SW 1271 (cell line): ENCODE data around the gene DTNBP1.

Experiments used
- DNase-seq, 2 experiments: peaks; one replicate each; lab custom pipeline; 2025; lab: John Stamatoyannopoulos, UW

Gene DTNBP1

DNA sequence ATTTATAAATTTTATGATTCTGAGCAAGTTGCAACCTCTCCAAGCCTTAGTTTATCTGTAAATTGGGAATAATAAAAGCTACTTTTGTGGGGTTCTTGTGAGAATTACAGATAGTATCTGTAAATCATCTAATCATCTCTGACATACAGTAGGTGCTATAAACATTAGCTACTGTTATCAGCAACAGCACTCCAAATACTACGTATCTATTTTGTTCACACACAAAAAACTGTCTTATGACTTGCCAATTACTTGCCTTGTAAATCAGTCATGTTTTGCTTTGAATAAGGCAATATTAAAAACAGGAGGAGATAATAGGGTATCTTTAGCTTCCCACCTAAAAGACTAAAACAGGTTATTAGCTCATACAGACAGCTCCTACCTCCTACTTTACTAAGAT is 36.7 kb downstream of the DTNBP1 start:
- DNase-seq, result no peak

DNA sequence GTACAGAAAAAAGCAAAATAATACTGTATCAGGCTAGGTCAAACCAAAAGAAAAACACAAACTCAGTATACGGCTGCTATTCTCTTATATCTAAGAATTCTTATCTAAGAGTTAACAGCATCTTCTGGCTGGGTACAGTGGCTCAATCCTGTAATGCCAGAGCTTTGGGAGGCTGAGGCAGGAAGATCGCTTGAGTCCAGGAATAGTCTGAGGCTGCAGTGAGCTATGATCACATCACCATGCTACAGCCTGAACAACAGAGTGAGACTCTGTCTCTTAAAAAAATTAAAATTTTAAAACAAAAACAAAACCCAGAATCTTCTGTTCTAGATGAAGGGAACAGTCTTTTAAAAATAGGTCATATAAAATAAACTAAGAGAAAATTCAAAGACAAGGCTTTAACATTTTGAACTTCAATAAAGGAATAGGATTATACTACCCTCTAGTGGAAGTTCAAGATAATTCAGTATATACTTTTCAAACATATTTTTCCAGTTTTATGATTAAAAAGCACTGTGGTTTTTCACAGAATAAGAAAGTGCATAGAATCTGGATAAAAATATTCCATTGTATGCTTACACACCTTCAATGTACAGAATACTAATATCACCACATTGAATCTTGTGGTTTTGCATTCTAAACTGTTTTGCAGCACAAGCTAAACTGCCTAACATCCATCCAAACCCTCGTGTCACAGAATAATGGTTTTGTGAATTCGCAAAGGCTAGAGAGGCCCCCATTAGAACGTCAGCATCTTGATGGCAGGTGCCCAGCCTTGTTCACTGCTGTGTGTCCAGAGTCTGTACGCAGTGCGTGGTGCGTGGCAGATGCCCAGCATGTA is 39.3 kb downstream of the DTNBP1 start:
- peak in 1 of 2 experiments; percentile 48 for DNase-seq

DNA sequence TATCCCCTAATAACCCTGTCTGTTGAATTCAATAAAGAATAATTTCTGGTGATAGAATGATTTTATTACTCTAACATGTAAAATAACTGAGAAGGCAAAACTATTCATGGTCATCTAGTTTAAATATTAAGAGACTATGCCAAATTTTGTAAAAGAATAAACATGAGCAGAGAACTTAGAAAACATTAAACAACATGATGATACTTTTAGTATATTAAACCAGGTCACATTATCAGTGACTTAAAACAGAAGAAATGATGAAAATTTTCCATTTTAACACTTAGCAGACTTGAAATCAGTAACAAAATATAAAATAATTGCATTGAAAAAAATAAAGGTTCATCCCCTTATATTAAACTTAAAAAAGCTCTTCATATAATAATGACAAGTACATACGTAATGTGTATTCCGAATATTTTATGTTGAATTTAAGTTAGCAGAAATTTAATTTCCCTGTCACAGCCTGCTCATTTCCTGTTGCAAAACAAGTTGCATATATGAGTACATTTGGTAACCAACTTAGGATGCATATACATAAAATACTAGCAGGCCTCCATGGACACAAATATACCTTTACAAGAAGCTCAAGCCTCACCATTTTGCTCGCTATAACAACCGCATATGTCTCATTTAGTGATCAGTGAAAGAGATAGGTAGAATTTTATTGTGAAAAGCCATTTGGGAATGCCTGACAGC is 40.6 kb downstream of the DTNBP1 start:
- no peak for DNase-seq

DNA sequence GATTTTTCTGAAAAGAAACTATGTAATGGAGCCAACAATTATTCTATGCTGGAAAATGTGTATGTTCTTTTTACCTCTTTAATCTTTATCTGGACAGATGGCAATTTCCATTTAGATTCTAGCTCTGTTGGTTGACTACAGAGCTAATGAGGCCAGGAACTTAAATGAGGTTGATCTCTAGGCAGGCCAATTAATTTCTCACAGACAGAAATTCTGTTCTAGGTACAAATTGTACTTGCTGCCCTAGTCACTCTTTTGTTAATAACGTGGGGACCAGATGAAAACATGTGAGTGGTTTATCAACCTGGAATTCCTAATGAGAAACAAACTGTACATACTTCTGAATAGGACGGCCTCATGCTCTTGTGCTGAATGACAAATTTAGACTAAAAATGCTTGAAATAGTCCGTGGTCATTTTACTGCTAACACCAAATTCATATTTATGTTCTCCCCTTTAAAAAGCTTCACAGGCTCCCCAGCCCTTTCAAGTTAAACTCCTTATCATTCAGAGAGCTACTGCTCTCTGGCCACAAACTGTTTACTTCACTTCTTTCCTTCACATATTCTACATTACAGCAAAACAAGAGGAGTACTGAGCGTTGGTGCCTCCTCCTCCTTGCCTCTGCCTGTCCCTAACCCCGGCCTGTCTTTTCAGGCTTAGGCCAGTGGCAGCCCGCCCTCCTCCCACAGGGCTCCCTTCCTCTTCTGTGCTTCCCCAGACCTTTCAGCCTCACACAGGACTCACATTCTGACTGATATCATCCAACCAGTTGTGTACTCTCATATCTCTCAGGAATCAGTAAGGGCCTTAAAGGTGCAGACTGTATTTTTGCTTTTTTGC is 41.4 kb downstream of the DTNBP1 start:
- DNase-seq, result no peak

DNA sequence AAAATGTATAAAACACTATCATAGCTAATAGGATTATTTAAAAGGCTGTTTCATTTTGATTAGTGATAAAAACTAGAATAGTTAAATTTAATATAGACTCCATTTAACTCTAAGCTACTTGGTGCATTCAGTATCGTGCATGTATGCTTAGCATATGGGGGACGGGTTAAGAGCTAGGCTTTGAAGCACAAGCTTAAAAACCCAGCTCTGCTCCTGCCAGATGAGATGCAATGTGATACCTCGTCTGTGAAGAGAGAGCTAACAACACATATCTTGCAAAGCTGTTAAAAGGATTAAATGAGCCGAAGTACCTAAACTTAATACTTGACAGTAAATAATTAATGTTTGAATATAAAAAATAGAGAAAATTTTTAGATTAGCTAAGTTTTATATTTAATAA is 42.2 kb downstream of the DTNBP1 start:
- no peak for DNase-seq

DNA sequence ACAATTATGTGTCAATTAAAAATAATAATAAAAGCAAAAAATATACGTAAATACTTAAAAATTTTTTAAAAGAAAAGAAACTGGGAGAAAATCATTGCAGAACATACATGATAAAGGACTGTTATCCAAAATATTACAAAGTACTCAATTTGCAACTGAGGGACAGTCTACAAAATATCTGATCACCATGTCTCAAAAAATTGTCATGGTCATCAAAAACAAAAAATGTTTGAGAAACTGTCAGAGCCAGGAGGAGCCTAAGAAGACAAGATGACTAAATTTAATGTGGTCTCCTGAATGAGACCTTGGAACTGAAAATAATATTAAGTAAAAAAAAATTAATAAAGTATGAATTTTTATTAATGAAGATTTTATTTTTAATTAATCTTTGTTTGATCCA is 43.5 kb downstream of the DTNBP1 start:
- DNase-seq, result no peak

DNA sequence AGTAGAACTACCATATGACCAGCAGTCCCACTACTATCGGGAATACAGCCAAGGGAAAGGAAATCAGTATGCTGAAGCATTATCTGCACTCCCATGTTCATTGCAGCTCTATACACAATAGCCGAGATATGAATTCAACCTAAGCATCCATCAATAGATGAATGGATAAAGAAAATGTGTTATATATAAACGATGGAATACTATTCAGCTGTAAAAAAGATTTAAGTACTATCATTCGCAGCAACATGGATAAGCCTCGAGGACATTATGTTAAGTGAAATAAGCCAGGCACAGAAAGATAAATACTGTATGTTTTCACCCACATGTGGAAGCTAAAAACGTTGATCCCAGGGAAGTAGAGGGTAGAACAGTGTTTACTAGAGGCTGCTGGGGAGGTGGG is 44.1 kb downstream of the DTNBP1 start:
- DNase-seq, result no peak

DNA sequence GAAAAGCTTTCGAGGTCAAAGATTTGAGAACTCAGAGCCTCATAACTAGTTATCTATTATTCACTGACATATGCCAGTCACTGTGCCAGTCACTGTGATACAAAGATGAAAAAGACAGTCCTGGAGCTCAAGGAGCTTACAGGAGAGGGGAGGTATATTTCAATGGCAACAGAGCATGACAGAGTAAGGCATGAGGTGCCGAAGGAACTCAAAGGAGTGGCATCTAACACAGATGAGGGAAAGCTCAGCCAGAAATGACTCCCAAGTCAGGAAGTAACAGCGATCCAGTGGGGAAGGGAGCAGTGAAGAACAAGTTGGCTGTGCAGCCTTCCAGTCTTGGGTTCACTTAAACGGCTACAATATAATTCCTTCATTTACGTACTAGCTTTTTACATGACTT is 46.6 kb downstream of the DTNBP1 start:
- no peak for DNase-seq

DNA sequence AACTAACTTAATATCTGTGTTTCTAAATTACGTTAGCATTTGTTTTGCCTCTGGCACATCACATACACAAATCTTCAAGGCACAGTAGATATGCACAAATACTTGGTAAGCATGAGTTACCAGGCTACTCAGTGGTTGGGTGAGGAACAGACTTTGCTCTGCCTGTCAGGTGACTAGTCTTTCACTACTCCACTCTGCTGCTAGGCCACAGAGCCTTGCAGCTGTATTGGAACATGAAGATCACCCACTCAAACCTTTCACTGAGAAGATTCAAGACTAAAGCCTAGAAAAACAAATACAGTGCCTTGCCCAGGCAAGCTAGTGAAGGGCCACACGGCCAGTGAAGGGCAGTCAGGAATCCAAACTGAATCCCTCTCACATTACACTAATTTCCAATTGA is 47.0 kb downstream of the DTNBP1 start:
- no peak for DNase-seq

DNA sequence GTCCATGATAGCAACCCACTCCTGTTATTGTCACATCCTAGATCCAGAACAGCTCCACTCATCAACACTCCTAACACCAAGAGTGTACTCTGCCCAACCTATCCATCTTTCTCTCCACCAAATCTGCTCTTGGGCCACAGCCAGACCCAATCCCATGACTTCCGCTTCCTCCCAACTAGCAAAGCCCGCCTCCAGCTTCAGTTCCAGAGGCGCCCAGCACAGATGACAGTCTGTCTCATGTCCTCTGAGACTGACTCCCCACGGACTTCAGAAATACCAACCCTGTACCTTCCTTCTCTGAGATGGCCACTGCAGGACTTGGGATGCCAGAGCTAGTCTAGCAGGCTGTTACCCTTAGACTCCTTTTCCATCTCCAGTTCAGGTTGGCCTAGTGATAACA is 48.6 kb downstream of the DTNBP1 start:
- DNase-seq, result no peak

DNA sequence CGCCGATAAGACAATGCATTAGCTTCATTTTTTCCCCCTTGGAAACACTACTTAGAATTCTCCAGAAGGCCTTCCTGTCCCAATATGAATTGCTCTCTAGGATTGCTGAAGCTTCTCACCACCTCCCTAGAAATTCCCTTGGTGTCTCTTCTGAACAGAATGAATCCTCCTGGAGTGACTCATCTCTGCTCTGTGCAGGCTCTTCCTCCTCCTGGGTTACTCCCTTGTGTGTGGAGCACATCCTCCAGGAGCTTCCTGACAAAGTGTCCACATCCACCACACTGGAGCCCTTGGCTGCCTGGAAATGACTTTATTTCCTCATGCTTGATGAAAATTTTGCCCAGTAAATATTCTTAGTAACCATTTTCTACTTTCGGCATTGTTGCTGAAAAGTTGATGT is 54.4 kb downstream of the DTNBP1 start:
- peak; percentile 66 to 76 for DNase-seq

DNA sequence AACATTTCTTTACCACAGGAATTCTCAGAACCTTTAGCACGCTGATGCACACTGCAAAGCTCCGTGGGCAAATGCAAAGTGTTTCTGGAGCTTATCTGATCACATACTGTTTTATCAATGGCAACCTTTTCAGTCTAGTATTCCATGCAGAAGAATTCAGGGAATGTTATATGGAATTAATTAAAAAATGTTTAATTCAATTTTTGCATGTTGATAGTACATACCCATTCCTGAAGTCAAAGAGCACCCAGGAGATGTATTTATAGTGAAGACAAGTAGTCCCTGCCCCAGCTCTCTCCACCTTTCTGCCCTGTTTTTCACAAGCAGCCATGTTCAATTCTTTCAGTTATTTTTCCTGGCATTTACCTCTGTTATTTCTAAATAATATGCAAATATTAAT is 55.2 kb downstream of the DTNBP1 start:
- no peak for DNase-seq

DNA sequence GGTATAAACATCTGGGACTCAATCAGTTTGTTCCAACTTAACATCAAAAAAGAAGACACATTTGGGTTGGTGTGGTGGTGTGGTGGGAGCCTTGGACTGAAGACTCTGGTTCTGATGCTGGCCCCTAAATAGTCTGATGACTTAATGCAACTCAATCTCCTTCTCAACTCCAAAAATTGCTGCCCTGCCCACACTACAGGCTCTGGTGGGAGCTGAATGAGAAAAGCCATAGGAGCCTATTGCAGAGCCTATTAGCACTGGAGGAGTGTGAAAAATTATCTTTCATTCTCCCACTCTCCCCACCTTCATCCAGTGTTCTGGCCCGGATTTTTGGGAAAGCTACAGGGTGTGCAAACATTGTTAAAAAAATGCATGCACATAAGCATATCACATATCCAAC is 56.5 kb downstream of the DTNBP1 start:
- DNase-seq, result no peak

DNA sequence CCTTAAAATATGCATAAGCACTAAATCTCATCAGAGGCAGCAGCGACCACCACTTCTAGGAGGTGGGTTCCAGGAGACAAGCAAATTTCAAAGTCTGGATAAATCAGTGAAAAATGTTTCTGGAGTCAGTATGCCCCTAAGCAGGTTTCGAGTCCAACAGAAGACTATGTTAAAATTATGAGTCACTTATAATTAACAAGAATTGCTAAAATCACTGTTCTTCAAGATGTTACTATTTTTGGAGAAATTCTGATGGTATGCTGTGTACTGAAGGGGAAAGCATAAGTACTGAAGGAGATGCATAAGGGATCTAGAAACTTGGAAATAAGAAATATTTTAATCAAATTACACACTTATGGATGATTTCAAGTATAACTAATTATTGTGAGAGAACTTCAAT is 58.0 kb downstream of the DTNBP1 start:
- DNase-seq, result no peak

DNA sequence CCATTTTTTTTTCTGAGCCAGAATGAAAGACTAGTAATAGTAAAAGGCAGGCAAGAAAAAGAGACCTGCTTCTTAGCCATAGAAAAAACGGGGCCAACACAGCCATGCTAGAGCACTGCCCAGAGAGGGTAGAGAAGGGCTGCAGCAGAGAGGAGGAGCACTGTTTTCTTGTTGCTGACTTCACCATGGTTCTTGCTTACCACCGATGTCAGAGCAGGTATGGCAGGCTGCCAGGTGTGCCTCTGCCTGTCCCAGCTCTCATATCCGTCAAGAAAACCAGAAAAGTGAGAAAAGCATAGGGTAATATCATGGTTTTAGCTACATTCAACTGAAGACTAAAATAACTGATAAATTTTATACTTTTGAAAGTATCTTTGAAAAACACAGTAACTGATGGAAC is 60.7 kb downstream of the DTNBP1 start:
- DNase-seq, result no peak

DNA sequence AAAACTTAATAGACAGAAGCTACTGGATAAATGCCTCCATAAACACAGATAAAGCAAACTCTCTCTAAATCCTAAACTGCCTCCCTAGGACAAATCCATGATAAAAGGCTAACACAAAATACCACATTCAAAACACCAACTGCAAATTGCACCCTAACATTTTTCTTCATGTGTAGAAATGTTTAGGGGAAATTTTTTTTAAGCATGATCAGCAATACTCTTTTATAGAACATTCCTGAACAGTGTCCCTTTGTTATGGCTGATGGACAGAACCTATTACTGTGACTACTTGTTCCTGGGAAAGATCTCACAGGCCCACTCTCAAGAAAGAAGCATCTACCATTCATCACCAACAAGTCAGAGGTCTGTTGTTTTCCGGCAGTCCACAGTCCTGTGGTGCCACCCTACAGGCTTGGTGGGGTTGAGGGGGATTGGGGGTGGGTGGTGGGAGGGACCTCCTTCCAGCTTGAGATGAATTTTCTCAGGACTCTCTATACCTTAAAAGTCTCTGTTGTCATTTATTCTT is 64.5 kb downstream of the DTNBP1 start:
- no peak for DNase-seq

DNA sequence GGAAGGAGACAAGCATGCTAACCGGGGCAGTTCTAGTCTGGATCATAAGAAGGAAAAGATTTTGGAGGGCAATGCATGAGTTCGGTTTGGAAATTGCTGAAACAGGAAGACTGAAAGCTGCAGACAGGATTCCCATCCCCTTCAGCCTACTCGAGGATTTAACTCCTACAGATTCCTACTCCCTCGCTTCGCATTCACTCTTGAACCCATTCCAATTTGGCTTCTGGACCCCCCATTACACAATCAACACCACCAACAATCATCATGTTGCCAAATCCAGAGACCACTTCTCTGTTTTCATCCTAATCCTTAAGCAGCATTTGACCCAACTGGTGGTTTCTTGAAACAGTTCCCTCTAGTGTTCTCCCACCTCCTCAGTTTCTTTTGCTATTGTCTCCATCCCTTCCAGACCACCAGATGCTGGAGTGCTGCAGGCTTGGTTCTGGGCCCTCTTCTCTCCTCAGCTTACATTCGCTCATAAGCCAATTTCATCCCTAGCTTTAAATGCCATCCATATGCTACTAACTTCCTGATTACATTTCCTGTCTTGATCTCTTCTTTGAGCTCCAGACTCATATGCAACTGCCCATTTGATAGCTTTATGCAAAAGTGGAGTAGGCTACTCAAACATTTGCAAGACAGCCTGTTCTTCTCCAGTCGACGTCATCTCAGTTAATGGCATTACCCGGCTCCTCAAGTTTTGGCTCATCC is 66.5 kb downstream of the DTNBP1 start:
- DNase-seq, result no peak

DNA sequence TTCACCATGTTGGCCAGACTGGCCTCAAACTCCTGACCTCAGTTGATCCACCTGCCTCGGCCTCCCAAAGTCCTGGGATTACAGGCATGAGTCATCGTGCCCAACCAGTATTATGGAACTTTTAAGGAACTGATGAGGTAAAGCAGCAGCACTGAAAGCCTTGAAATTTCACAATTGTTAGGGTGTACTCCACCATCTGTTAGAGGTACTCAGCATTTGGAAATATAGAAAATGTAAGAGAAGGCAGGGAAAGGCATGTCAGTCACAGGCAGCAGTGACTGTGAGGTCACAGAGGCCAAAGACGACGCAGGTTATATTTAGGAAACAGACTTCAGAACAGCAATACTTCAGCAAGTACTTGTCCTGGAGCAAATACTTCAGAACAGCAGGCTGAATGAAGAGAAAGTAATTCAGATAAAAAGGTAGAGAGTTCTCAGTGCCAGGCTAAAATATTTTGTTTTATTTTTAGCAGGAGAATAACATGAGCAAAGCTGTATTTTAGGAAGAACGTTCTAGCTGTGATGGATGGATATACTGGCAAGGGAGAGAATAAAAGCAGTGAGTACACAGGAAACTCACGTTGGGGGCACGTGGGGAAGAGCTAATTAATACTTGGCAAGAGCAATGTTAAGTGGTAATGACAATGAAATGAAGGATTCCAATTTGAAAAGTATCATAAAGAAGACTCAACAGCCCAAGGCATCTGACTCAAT is 67.2 kb downstream of the DTNBP1 start:
- no peak for DNase-seq

DNA sequence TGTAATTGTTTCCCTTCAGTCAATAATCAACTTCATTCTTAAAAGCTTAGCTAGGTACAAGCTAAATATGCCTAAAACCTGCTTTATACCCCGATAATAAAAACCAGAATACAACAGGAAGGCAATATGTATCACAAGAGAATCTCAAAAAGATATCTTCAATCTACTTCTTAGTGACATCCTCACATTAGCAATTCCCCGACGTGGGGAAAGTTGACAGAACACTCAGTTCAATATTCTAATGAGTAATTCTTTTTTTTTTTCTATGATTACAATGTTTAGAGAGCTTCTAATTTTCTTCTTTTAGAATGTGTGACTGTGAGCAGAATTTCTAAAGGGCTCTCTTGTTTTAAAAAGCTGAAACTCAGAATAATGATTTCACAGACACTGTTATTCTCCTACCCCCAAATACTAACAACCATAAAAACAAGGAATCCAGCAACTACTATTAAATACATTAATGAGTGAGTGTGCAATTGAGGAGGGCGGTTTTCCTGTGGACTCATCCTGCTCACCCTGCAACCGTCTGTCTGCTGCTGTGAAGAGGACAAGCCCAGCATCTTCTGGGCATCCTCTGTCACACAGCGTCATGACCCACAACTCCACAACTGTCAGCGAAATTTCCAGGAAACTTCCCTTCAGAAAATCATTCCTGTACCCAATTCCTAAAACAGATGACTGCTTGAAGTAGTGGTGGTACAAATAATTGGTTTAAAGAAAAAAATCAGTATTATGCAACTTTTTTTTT is 68.1 kb downstream of the DTNBP1 start:
- DNase-seq, result no peak

DNA sequence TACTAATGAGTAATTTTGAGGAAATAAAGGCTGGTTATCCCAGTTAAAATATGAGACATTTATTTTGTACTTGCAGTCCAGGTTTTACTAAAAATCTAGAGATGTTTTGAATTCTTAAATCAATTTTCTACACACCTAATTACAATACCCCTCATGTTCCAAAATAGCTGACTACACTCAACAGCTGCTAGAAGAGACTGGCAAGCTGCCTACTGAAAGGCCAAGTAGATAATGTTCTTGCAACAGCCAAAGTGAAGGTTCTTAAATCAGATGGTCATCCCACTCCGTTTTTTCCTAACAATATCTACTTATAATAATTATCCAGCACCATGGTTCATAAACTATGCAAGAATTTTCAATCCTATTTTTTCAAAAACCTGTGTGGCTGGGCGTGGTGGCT is 69.0 kb downstream of the DTNBP1 start:
- DNase-seq, result no peak
